GM13977 (cell line): ENCODE data around the gene CNGA1.
"Not testable (repeated sequence)": the region's sequence is repeated elsewhere in the genome, so short reads cannot be mapped to it uniquely, and the experiment has no call there.

Source experiments
- DNase-seq: peaks from one replicate; pipeline ENCODE4 v3.0.0; 2012; ENCODE audit warnings: low spot score
- CTCF ChIP-seq: IDR thresholded peaks from 2 replicates; pipeline ENCODE4 v1.5.1; 2012; ENCODE audit warnings: mild to moderate bottlenecking, control low read depth; ENCODE audit not compliant: insufficient read depth; ENCODE audit errors: extremely low read depth, missing control alignments
- in situ Hi-C: fragments of 300-500 bp; cut with MboI; formaldehyde crosslinking; loops from one replicate; pipeline ENCODE4 v1.12.0; 2022; ENCODE audit warnings: low sequenced_read_pairs, low pct_unique_long_range_greater_than_20kb, mixed read lengths, inconsistent platforms; ENCODE audit not compliant: unreplicated experiment

The CNGA1 gene

GRCh38 chr4:48002267-48002666 lies 14.2 kb downstream of the CNGA1 start:
- DNase-seq, result no peak
- in situ Hi-C loops, result no loop called here

GRCh38 chr4:47996021-47996420 lies 20.5 kb downstream of the CNGA1 start:
- DNase-seq, result no peak
- no peak for TF ChIP-seq CTCF
- in situ Hi-C loops, result no loop called here

More at GRCh38 chr4:48002267-48002666, 14.2 kb downstream of the CNGA1 start:
- TF ChIP-seq CTCF, result no peak

GRCh38 chr4:47992475-47992874 lies 24.0 kb downstream of the CNGA1 start:
- DNase-seq, in situ Hi-C loops: not testable (repeated sequence)

- no peak for TF ChIP-seq CTCF
- in situ Hi-C loops, result no loop called here
- DNase-seq, result no peak
Measured at GRCh38 chr4:47990145-47990544, 26.3 kb downstream of the CNGA1 start.

- no peak for DNase-seq
- no peak for TF ChIP-seq CTCF
- in situ Hi-C loops, result no loop called here
Measured at GRCh38 chr4:47974566-47974965, 41.9 kb downstream of the CNGA1 start.

GRCh38 chr4:47972721-47973120 lies 43.8 kb downstream of the CNGA1 start:
- DNase-seq, result no peak
- in situ Hi-C loops, result no loop called here
- TF ChIP-seq CTCF, result no peak

- no peak for TF ChIP-seq CTCF
- in situ Hi-C loops, result no loop called here
- DNase-seq, result peak; percentile 27
Measured at GRCh38 chr4:47972181-47972580, 44.3 kb downstream of the CNGA1 start.
